GM18870 (cell line): ENCODE results near the gene MAP3K14.
"Not testable (repeated sequence)": the region's sequence is repeated elsewhere in the genome, so short reads cannot be mapped to it uniquely, and the experiment has no call there.

ENCODE experiments used
- ATAC-seq: cut with Tn5 transposase; IDR thresholded peaks from one replicate; pipeline ENCODE4 v1.9.1; 2021; ENCODE audit warnings: moderate library complexity; ENCODE audit not compliant: unreplicated experiment

The MAP3K14 gene

GRCh38 chr17:45302220-45302619 lies 14.6 kb downstream of the MAP3K14 start:
- not testable (repeated sequence) for ATAC-seq

DNA sequence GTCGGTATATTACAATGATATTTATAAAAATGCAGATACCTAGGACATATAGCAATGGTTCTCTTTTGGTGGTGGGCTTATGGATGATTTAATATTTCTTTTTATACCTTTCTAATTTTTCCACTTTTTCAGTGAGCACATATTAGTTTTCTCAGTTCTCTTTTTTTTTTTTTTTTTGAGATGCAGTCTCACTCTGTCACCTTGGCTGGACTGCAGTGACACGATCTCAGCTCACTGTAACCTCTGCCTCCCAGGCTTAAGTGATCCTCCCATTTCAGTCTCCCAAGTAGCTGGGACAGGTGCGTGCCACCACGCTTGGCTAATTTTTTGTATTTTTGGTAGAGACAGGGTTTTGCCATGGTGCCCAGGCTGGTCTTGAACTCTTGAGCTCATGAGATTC lies 15.1 kb downstream of the MAP3K14 start:
- ATAC-seq, result no peak

- no peak for ATAC-seq
These were observed 16.6 kb downstream of the MAP3K14 start for GRCh38 chr17:45300060-45300751.

GRCh38 chr17:45299361-45299760 lies 17.5 kb downstream of the MAP3K14 start:
- ATAC-seq, result no peak

GRCh38 chr17:45298546-45299285 lies 18.1 kb downstream of the MAP3K14 start:
- no peak for ATAC-seq

GRCh38 chr17:45296833-45297124 lies 20.0 kb downstream of the MAP3K14 start:
- no peak for ATAC-seq

DNA sequence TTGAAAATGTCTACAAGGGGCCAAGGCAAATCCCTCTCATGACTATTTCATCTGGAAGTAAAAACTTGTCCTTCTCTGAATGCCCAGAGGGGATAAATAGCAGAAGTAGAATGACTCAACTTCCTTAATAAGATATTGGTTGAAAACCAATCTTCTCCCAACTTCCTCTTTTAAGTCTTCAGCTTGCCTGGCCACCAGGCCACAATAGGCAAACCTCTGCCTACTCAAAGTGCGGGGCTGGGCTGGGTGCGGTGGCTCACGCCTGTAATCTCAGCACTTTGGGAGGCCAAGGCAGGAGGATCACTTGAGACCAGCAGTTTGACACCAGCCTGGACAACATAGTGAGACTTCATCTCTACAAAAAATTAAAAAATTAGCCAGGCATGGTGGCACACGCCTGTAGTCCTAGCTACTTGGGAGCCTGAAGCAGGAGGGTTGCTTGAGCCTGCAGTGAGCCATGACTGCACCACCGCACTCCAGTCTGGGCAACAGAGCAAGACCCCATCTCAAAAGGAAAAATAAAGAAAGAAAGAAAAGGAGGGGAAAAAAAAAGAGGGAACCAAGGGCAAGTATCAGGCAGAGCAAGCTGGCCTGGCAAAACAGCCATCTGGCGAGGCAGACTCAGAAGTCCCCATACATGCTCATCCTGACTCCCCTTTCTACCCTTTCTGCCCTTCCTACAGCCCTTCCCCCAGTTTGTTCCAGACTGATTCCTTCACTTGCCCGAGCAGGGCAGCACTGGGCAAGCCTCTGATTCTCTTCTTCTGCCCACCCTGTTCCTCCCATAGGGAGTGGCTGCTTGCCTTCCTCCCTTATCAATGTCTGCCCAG lies 20.6 kb downstream of the MAP3K14 start:
- no peak for ATAC-seq

GRCh38 chr17:45294506-45294905 lies 22.3 kb downstream of the MAP3K14 start:
- ATAC-seq, result no peak

DNA sequence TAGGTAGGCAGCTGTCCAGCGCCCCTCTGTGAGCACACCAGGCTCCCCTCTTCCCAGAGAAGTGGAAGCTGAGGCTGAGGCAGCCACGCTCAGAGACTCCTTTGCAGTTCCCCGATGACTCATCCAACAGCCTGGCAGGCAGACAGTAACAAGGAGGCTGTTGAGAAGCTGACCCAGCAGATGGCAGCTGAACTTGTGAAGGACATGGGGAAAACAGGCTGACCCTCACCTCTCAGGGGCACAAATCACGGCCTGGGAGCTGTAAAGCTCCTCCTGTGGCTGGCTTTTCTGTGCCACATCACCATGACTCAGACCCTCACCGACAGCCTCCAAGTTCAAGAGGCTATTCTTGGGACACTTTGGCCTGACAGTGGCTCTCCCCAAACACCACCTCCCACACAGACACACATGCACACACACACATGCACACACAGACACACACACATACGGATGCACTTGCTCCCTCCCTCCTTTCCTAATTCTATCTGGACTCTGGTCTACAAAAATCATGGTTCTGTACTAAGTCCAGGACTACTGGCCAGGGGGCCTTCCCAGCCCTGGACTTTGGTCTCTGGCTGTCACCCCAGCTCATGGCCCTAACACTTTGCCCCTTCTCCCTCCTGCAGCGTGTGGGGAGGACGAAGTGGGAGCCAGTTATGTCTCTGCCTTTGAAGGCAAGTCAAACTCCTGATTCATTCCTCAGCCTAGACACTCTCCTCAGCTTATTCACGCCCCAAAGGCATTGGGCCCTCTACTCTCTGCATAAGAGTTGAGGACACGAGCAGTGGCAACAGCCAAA lies 23.2 kb downstream of the MAP3K14 start:
- ATAC-seq, result no peak

- no peak for ATAC-seq
These were observed 24.0 kb downstream of the MAP3K14 start for GRCh38 chr17:45292696-45293412.

- ATAC-seq, result no peak
These were observed 25.5 kb downstream of the MAP3K14 start for GRCh38 chr17:45291171-45291805.

DNA sequence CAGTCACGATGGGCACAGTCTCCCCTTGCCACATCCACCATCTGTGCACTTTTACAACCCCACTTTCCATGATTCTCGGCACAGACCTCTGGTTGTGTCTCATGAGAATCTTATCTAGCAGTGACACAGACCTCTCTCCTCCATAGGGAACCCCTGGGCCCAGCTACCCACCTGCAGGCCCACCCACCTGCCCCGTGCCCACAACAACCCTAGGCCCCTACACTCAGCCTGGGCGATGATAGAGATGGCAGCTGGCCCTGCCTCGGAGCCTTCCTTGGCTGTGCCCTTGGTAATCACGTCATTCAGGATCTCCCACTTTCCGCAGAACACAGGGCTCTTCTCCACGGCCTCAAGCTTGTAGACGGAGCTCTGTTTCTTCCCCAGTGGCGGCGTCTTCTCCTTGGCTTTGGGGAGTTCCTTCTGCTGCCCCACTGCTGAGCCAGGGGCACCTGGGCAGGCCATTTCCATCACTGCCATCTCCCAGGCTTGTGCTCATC lies 26.5 kb downstream of the MAP3K14 start:
- no peak for ATAC-seq

GRCh38 chr17:45289301-45290268 lies 27.2 kb downstream of the MAP3K14 start:
- no peak for ATAC-seq

DNA sequence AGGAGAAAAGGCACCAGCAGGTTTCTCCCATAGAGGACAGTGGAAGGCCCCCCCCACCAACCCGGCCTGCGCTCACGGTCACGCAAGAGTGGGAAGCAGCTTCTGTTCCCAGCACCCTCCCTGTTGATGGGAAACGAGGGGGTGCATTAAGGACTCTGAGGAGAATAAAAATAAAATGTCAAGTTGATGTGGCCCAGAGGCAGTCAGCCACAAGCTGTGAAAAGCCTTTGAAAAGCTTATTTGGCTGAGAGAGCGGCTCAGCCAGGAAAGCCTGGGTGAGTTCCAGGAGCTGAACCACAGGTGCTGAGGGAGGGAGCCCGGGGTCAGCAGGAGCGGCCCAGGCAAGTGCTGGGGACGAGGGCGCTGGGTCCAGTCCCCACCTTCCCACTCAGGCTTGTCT lies 28.0 kb downstream of the MAP3K14 start:
- ATAC-seq, result no peak

- ATAC-seq, result no peak
These were observed 29.0 kb downstream of the MAP3K14 start for GRCh38 chr17:45287526-45288500.

DNA sequence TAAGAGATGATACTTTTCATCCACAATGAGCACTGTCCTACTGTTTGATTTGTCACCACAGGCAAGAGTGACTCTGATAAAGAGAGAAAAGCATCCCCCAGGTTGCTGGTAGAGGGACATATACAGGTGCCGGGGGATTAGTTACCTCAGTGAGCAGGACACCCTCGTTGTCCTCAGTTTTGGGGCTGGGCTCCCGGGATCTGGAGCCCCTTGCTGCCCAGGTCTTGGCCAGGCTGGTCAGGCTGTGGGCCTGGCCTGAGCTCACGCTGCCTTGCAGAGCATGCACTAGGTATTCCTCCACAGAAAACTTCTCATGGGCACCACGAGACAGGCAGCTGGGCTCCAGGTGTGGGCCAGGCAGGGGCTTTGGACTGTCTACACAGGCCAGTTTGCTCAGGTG lies 30.5 kb downstream of the MAP3K14 start:
- no peak for ATAC-seq
